ENCODE data around the gene PRM1. TPM values are rescaled to one million over a fixed set of nuclear protein-coding genes. Genes with fewer than 3 reads are reported as not detected.
A peak's percentile ranks its signal among the peaks of the same experiment; 100 is the strongest.

The PRM1 gene
- total and polyA plus RNA-seq, 2 of the 13 experiments (the other 11 are each of a cell fraction or from before 2014, with no cell fraction given), result not detected

- FAIRE-seq, result peak; percentile 79
- H3K9ac ChIP-seq (ENCODE audit: insufficient read depth, low read depth, low read length), result peak overlapping the region; percentile 92
- peak; percentile 70; the same call in 1 of the 2 replicates for TF ChIP-seq DNMT3B (CRISPR knock-in tag; conservative IDR thresholded peaks at IDR 0.05)
- TF ChIP-seq NPAS2 (CRISPR knock-in tag; IDR thresholded peaks at IDR 0.05; ENCODE audit: borderline replicate concordance), result no peak
- no peak for TF ChIP-seq TAF15 (IDR thresholded peaks at IDR 0.05; ENCODE audit: low read depth, low read length, poor library complexity, severe bottlenecking)
- TF ChIP-seq NR2F2 (IDR thresholded peaks at IDR 0.05; ENCODE audit: borderline replicate concordance, low read depth), result no peak
- TF ChIP-seq ZNF567 (CRISPR knock-in tag; IDR thresholded peaks at IDR 0.05; ENCODE audit: borderline replicate concordance), result peak; percentile 99
- TF ChIP-seq ATF2 (CRISPR knock-in tag; IDR thresholded peaks at IDR 0.05), result 0 out of 2 replicates have a peak, but pooled peaks have one; percentile 25
- TF ChIP-seq MIXL1 (CRISPR knock-in tag; IDR thresholded peaks at IDR 0.05), result peak; percentile 77
- TF ChIP-seq ZXDC (CRISPR knock-in tag; IDR thresholded peaks at IDR 0.05), result peak; percentile 57; the same call in 1 of the 2 replicates
- peak; percentile 52 for TF ChIP-seq HNF4A (CRISPR knock-in tag; IDR thresholded peaks at IDR 0.05)
- TF ChIP-seq ZNF333 (CRISPR knock-in tag; IDR thresholded peaks at IDR 0.05; ENCODE audit: borderline replicate concordance), result 0 out of 2 replicates have a peak, but pooled peaks have one; percentile 72
- TF ChIP-seq AHR (CRISPR knock-in tag; IDR thresholded peaks at IDR 0.05), result no peak; the same call in 1 of the 2 replicates
- peak; percentile 59 for TF ChIP-seq ZNF451 (CRISPR knock-in tag; IDR thresholded peaks at IDR 0.05)
- TF ChIP-seq ZNF768 (CRISPR knock-in tag; IDR thresholded peaks at IDR 0.05), result peak; percentile 63; the same call in 1 of the 2 replicates
- TF ChIP-seq ZNF720 (CRISPR knock-in tag; IDR thresholded peaks at IDR 0.05), result no peak
- TF ChIP-seq ZNF512 (CRISPR knock-in tag; IDR thresholded peaks at IDR 0.05), result peak; percentile 90
- TF ChIP-seq E2F2 (CRISPR knock-in tag; IDR thresholded peaks at IDR 0.05; ENCODE audit: borderline replicate concordance), result no peak
Measured at GRCh38 chr16:11257131-11257938, 23.8 kb downstream of the PRM1 start.

More at GRCh38 chr16:11257131-11257938, 23.8 kb downstream of the PRM1 start:
- H3K79me2 ChIP-seq (ENCODE audit: insufficient read depth, low read length), result peaks cover 28% of the 10 kb centered on the region
- 9% methylated on average over 18 of the region's 21 CpGs for WGBS (ENCODE audit: low lambda C conversion rate)
- H2AFZ ChIP-seq (ENCODE audit: low read length), result no peak overlapping the region
- intact Hi-C loops (cut with micrococcal nuclease; ENCODE audit: unreplicated experiment) (loop anchor here (1.0 to 5.0 kb wide), 5 partner anchors 21 to 115 kb away; no protein-coding TSS in a partner anchor), in situ Hi-C loops (cut with HindIII; ENCODE audit: extremely low pct_ligation_motif_present, low pct_unique_long_range_greater_than_20kb) (loop anchor here (5.0 kb wide), 2 partner anchors 90 to 290 kb away; partner anchors contain the start of gene RMI2)
- peak overlapping the region; percentile 93 for H3K27ac ChIP-seq (ENCODE audit: extremely low read length, insufficient read depth, low read length)
- DNase-seq (ENCODE audit: low spot score), result peak; percentile 85
- POLR2A ChIA-PET, result interaction anchor here (0.7 to 9.0 kb wide), 19 partner anchors 12 to 486 kb away, joined by 3 to 351 read pairs (median 19); partner anchors contain the start of genes DEXI, PRM1, PRM2 and PRM3
- H3K36me3 ChIP-seq (replicated peaks in 1 of 2; ENCODE audit: control insufficient read depth in 1 of 2, insufficient read depth in 2 of 2, low read length in 2 of 2), result peaks cover 2 to 8% of the 10 kb centered on the region in 2 experiments; a peak in 4 of 5 replicates
- ATAC-seq, result peak; percentile 72
- peaks cover 35% of the 10 kb centered on the region for H4K20me1 ChIP-seq (ENCODE audit: insufficient read depth, low read length)
- H3K4me2 ChIP-seq (ENCODE audit: low read depth, low read length), result peak overlapping the region; percentile 99
- BruUV-seq (replicated peaks), result TSS peak; percentile 83
- no peaks in the 10 kb centered on the region for H3K9me3 ChIP-seq (ENCODE audit: low read length)
- H3K27me3 ChIP-seq (ENCODE audit: control insufficient read depth in 1 of 2, insufficient read depth in 2 of 2, low read length in 2 of 2), result no peaks in the 10 kb centered on the region; a peak in 2 of 5 replicates
- CTCF ChIA-PET (ENCODE audit: low intra/inter-chr PET ratio, low total read pairs), result interaction anchor here (0.6 to 5.2 kb wide), 4 partner anchors 99 to 286 kb away, joined by 3 to 38 read pairs (median 20); no protein-coding TSS in a partner anchor
- peak overlapping the region; percentile 87 to 98 (median 95) for H3K4me3 ChIP-seq (replicated peaks in 1 of 3; ENCODE audit: insufficient read depth in 1 of 3, low read depth in 2 of 3, low read length in 3 of 3)
- peaks cover 81% of the 10 kb centered on the region for H3K4me1 ChIP-seq (ENCODE audit: insufficient read depth, low read length)
